H1 (cell line): ENCODE measurements around the gene TXK. TPM values are rescaled to one million over a fixed set of nuclear protein-coding genes. Genes with fewer than 3 reads are reported as not detected.

Experiments
- CTCF ChIA-PET: fragments of 300-600 bp; sonication (Branson Sonifier 250); formaldehyde crosslinking; loops from one replicate; lab custom pipeline; 2021; ENCODE audit not compliant: partially characterized antibody; lab: Charles Lee
- POLR2A ChIA-PET: fragments of 300-600 bp; sonication (Branson Sonifier 250); formaldehyde crosslinking; loops from one replicate; lab custom pipeline; 2021; ENCODE audit warnings: inconsistent platforms; ENCODE audit not compliant: partially characterized antibody; lab: Charles Lee
- DNase-seq, 2 experiments: peaks; one replicate each; pipeline versions ENCODE4 v3.0.0 to v3.0.0-alpha.2; 2010 to 2022; ENCODE audit warnings: low spot score in 2 of 2, low read depth in 1 of 2, mixed read lengths in 1 of 2
- FAIRE-seq: peaks from 2 replicates; lab custom pipeline; 2011; peaks lifted over from hg19 to GRCh38; lab: Jason Lieb, UNC
- H2AFZ ChIP-seq: 2 replicates; pipeline ENCODE4 v1.8.1; 2012; ENCODE audit warnings: low read length, inconsistent platforms
- H2AK5ac ChIP-seq: 2 replicates; pipeline ENCODE4 v1.6.1; 2013; ENCODE audit warnings: low read depth, low read length
- H2BK120ac ChIP-seq: replicated peaks from 2 replicates; pipeline ENCODE3; 2013; ENCODE audit warnings: low read depth, low read length, inconsistent platforms
- H2BK12ac ChIP-seq: 2 replicates; pipeline ENCODE4 v1.6.1; 2013; ENCODE audit warnings: low read depth, low read length
- H2BK15ac ChIP-seq: 2 replicates; pipeline ENCODE4 v1.6.1; 2013; ENCODE audit warnings: low read length
- H2BK20ac ChIP-seq: 2 replicates; pipeline ENCODE4 v1.6.1; 2013; ENCODE audit warnings: low read length
- H2BK5ac ChIP-seq: 2 replicates; pipeline ENCODE4 v1.6.1; 2013; ENCODE audit warnings: low read depth, low read length
- H3K14ac ChIP-seq: 2 replicates; pipeline ENCODE4 v1.6.1; 2013; ENCODE audit warnings: inconsistent platforms; ENCODE audit not compliant: insufficient read length
- H3K18ac ChIP-seq: 2 replicates; pipeline ENCODE4 v1.6.1; 2013; ENCODE audit warnings: low read length; ENCODE audit errors: extremely low read depth
- H3K23ac ChIP-seq: 2 replicates; pipeline ENCODE4 v1.6.1; 2013; ENCODE audit warnings: inconsistent platforms; ENCODE audit not compliant: insufficient read length
- H3K23me2 ChIP-seq: 2 replicates; pipeline ENCODE4 v1.6.1; 2013; ENCODE audit warnings: low read depth, low read length
- H3K27ac ChIP-seq: 2 replicates; pipeline ENCODE4 v1.6.1; 2011; ENCODE audit warnings: low read depth, low read length, inconsistent platforms
- H3K27me3 ChIP-seq, 4 experiments: replicated peaks in 1 of 4; 1 replicate in 1 of 4; 2 replicates in 3 of 4; pipeline versions ENCODE4 v1.6.1 to v1.8.1; 2011 to 2013; ENCODE audit warnings: low read length in 3 of 4, mild to moderate bottlenecking in 3 of 4, inconsistent platforms in 2 of 4, mixed read lengths in 2 of 4, moderate library complexity in 1 of 4; ENCODE audit not compliant: control insufficient read depth in 3 of 4, insufficient read depth in 3 of 4; ENCODE audit errors: extremely low read depth in 1 of 4
- H3K36me3 ChIP-seq, 4 experiments: 2 replicates each; pipeline versions ENCODE4 v1.6.1 to v1.8.1; 2011 to 2013; ENCODE audit warnings: mild to moderate bottlenecking in 4 of 4, low read length in 3 of 4, moderate library complexity in 2 of 4, control low read depth in 1 of 4, inconsistent platforms in 1 of 4; ENCODE audit not compliant: insufficient read depth in 4 of 4, control insufficient read depth in 2 of 4
- H3K4ac ChIP-seq: replicated peaks from 2 replicates; pipeline ENCODE3; 2013; ENCODE audit warnings: low read length, low read depth, mixed read lengths, inconsistent platforms; ENCODE audit not compliant: insufficient read length
- H3K4me1 ChIP-seq, 4 experiments: replicated peaks in 1 of 4; 1 replicate in 1 of 4; 2 replicates in 3 of 4; pipeline versions ENCODE4 v1.6.1 to v1.8.1; 2011 to 2013; ENCODE audit warnings: low read length in 3 of 4, inconsistent platforms in 2 of 4, mixed read lengths in 1 of 4; ENCODE audit not compliant: insufficient read depth in 4 of 4, control insufficient read depth in 3 of 4
- H3K4me2 ChIP-seq, 2 experiments: 2 replicates each; pipeline versions ENCODE4 v1.6.1 to v1.8.1; 2011 to 2013; ENCODE audit warnings: low read depth in 2 of 2, low read length in 2 of 2, control low read depth in 1 of 2, inconsistent platforms in 1 of 2, mild to moderate bottlenecking in 1 of 2; ENCODE audit not compliant: insufficient read depth in 1 of 2
- H3K4me3 ChIP-seq, 4 experiments: fragments of 200-600, 300-600 bp in 1 of 4; sonication (generic), shearing (Covaris generic), sonication (Bioruptor Twin) in 1 of 4; 2 replicates each; pipeline versions ENCODE4 v1.5.1 to v1.8.1; 2011 to 2016; ENCODE audit warnings: low read length in 4 of 4, low read depth in 3 of 4, control low read depth in 2 of 4, inconsistent platforms in 2 of 4, mild to moderate bottlenecking in 2 of 4, mixed read lengths in 1 of 4, moderate library complexity in 1 of 4; ENCODE audit not compliant: insufficient read depth in 2 of 4; ENCODE audit errors: extremely low read depth in 1 of 4
- H3K56ac ChIP-seq: replicated peaks from 2 replicates; pipeline ENCODE3; 2013; ENCODE audit warnings: low read depth, mild to moderate bottlenecking, mixed read lengths, low read length, inconsistent platforms; ENCODE audit not compliant: insufficient read length
- H3K79me1 ChIP-seq: 2 replicates; pipeline ENCODE4 v1.6.1; 2013; ENCODE audit warnings: low read depth, low read length, control low read depth
- H3K79me2 ChIP-seq, 2 experiments: 2 replicates each; pipeline versions ENCODE4 v1.6.1 to v1.8.1; 2012 to 2013; ENCODE audit warnings: low read length in 2 of 2, mild to moderate bottlenecking in 2 of 2, inconsistent platforms in 1 of 2; ENCODE audit not compliant: insufficient read depth in 2 of 2, control insufficient read depth in 1 of 2
- H3K9ac ChIP-seq, 4 experiments: replicated peaks in 1 of 4; 1 replicate in 1 of 4; 2 replicates in 3 of 4; pipeline versions ENCODE4 v1.6.1 to v1.8.1; 2011 to 2013; ENCODE audit warnings: low read depth in 3 of 4, low read length in 3 of 4, control low read depth in 2 of 4, mild to moderate bottlenecking in 2 of 4, moderate library complexity in 2 of 4, inconsistent platforms in 1 of 4; ENCODE audit errors: extremely low read depth in 1 of 4
- H3K9me3 ChIP-seq, 2 experiments: 2 replicates each; pipeline versions ENCODE4 v1.6.1 to v1.8.1; 2012 to 2013; ENCODE audit warnings: mild to moderate bottlenecking in 2 of 2, moderate library complexity in 2 of 2, control low read depth in 1 of 2, inconsistent platforms in 1 of 2, low read depth in 1 of 2, low read length in 1 of 2, mixed read lengths in 1 of 2; ENCODE audit not compliant: insufficient read depth in 2 of 2
- H4K20me1 ChIP-seq, 2 experiments: replicated peaks in 1 of 2; 2 replicates each; pipeline versions ENCODE3 to v1.8.1; 2011 to 2013; ENCODE audit warnings: inconsistent platforms in 2 of 2, low read length in 2 of 2, mild to moderate bottlenecking in 1 of 2; ENCODE audit not compliant: insufficient read depth in 2 of 2, control insufficient read depth in 1 of 2
- H4K5ac ChIP-seq: 2 replicates; pipeline ENCODE4 v1.6.1; 2013; ENCODE audit warnings: low read length, low read depth, mixed read lengths, inconsistent platforms; ENCODE audit not compliant: insufficient read length
- H4K8ac ChIP-seq: 2 replicates; pipeline ENCODE4 v1.8.0; 2013; ENCODE audit warnings: mild to moderate bottlenecking, moderate library complexity, low read length, inconsistent platforms; ENCODE audit not compliant: insufficient read depth; ENCODE audit errors: extremely low read depth
- H4K91ac ChIP-seq: replicated peaks from 2 replicates; pipeline ENCODE3; 2013; ENCODE audit warnings: low read length, mixed read lengths, inconsistent platforms; ENCODE audit not compliant: insufficient read length
- KDM4A ChIP-seq: IDR thresholded peaks from one replicate; pipeline ENCODE4 v1.7.1; 2012; ENCODE audit warnings: low read depth, mild to moderate bottlenecking, moderate library complexity, low read length, inconsistent platforms; ENCODE audit not compliant: severe bottlenecking
- POLR2AphosphoS5 ChIP-seq: IDR thresholded peaks from 2 replicates; pipeline ENCODE4 v1.6.1; 2011; ENCODE audit warnings: low read depth, low read length
- RNF2 ChIP-seq: fragments of 200-900, 300-1000 bp; sonication (generic); IDR thresholded peaks from 2 replicates; pipeline ENCODE4 v1.7.1; 2016; ENCODE audit warnings: borderline replicate concordance, low read depth, mild to moderate bottlenecking, antibody characterized with exemption, low read length; ENCODE audit not compliant: poor library complexity, severe bottlenecking; ENCODE audit errors: missing control alignments
- SIX5 ChIP-seq: IDR thresholded peaks from 2 replicates; pipeline ENCODE4 v1.6.1; 2011; ENCODE audit warnings: mild to moderate bottlenecking, low read depth, low read length
- WGBS, 2 experiments: shearing (Covaris generic) in 1 of 2; methylation state at CpG; one replicate each; pipeline versions ENCODE4 v1.1.6 to v1.1.7; 2013 to 2015; ENCODE audit warnings: low lambda C conversion rate in 2 of 2, mixed read lengths in 2 of 2, inconsistent platforms in 1 of 2, low coverage in 1 of 2, missing lambda C conversion rate in 1 of 2; ENCODE audit not compliant: insufficient replicate concordance in 2 of 2, insufficient coverage in 1 of 2, insufficient read length in 1 of 2; ENCODE audit errors: extremely low coverage in 1 of 2, missing lambda C conversion rate in 1 of 2; 5-methylcytosine and 5-hydroxymethylcytosine counted together
- polyA plus RNA-seq, 7 experiments: library from polyadenylated mRNA; depleted of rRNA in 3 of 7; stranded (reverse) in 5 of 7; unstranded in 2 of 7; fragments of >200 nt in 5 of 7; fragments of 200-250 nt in 2 of 7; gene quantifications; 1 replicate in 5 of 7; 2 replicates in 1 of 7; 4 replicates in 1 of 7; pipeline versions ENCODE4 v1.2.1 to v1.2.3, GENCODE V29; 2011 to 2013; ENCODE audit warnings: missing spikeins in 2 of 7, mixed read lengths in 2 of 7
- total RNA-seq: library from RNA; stranded (reverse); fragmentation: NEBNext Ultra II Directional; extraction: Animal tissue kit (Norgen Biotek cat#: 25700); gene quantifications from 2 replicates; pipeline ENCODE4 v1.2.1, GENCODE V29; 2021
- TF ChIP-seq, protein P1 (sequence below): IDR thresholded peaks from 2 replicates; pipeline ENCODE4 v1.6.1; 2011; ENCODE audit warnings: low read length, improper control_type of control experiment

TXK gene
- total and polyA plus RNA-seq, 2 of the 8 experiments (the other 6 are each of a cell fraction or from before 2014, with no cell fraction given): not detected

DNA sequence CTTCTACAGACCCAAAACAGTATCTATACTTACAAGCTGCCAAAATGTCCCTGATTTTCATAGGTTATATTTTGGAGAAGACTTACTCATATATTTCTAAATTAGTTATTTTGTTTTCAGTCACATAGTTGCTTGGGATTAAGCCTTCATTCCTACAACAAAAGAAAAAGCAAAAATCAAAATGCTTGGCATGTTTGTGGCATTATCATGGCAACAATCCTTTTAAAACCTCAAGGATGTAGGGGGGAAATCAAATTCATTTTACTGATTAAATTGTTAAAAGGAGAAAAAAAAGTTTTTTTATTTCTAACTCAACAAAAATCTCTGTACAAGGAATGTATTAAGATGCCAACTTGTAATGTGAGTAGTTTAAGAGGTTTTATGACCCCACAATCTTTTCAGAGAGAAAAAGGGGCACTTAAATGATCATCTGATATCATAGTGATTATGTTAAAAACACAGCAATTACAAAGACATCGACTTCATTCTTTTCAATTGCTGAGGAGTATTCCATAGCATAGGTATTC, 23.5 kb downstream of the TXK start:
- POLR2A ChIA-PET: no interaction called here
- Histone ChIP-seq H3K79me1 (no peaks in the 10 kb centered on the region), H3K18ac (no peak overlapping the region), H3K27ac (no peak overlapping the region), H3K4me1 (peaks cover 0 to 3% (median 0%) of the 10 kb centered on the region in 4 experiments; a peak in 2 of 7 replicates), H3K23ac (no peak overlapping the region), H2BK5ac (no peak overlapping the region), H3K14ac (no peak overlapping the region), H3K4ac (no peak overlapping the region), H4K91ac (no peak overlapping the region), H3K4me2 (no peak overlapping the region), H2BK20ac (no peak overlapping the region), H3K9ac (no peak overlapping the region), H3K36me3 (no peaks in the 10 kb centered on the region), H2AK5ac (no peak overlapping the region), H2BK12ac (no peak overlapping the region), H4K20me1 (no peaks in the 10 kb centered on the region), H2BK120ac (no peak overlapping the region), H3K9me3 (no peaks in the 10 kb centered on the region), H3K56ac (no peak overlapping the region), H4K8ac (no peak overlapping the region), H4K5ac (no peak overlapping the region), H3K79me2 (no peaks in the 10 kb centered on the region), H3K27me3 (no peaks in the 10 kb centered on the region), H3K23me2 (no peaks in the 10 kb centered on the region), H2BK15ac (no peak overlapping the region), H3K4me3 (no peak overlapping the region), H2AFZ (no peak overlapping the region)
- WGBS, 2 experiments: 80% methylated on average over 1 of the region's 1 CpG; no CpG with 5 or more reads in 1 of the 2 experiments
- CTCF ChIA-PET: interaction anchor here (0.7 to 3.3 kb wide), 6 partner anchors 13 to 577 kb away, joined by 3 to 28 read pairs (median 8); no protein-coding TSS in a partner anchor
- FAIRE-seq: no peak
- DNase-seq: no peak
- no peak for TF ChIP-seq RNF2
- no peak for TF ChIP-seq POLR2AphosphoS5
- TF ChIP-seq SIX5: no peak
- TF ChIP-seq, protein P1, sequence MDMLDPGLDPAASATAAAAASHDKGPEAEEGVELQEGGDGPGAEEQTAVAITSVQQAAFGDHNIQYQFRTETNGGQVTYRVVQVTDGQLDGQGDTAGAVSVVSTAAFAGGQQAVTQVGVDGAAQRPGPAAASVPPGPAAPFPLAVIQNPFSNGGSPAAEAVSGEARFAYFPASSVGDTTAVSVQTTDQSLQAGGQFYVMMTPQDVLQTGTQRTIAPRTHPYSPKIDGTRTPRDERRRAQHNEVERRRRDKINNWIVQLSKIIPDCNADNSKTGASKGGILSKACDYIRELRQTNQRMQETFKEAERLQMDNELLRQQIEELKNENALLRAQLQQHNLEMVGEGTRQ: no peak
- TF ChIP-seq KDM4A: no peak
